ENCODE measurements around the gene GLMP. TPM values are rescaled to one million over a fixed set of nuclear protein-coding genes. Genes with fewer than 3 reads are reported as not detected.

GLMP gene
- total and polyA plus RNA-seq, 2 of the 13 experiments (the other 11 are each of a cell fraction or from before 2014, with no cell fraction given), result 44.6 to 75.8 TPM

DNA sequence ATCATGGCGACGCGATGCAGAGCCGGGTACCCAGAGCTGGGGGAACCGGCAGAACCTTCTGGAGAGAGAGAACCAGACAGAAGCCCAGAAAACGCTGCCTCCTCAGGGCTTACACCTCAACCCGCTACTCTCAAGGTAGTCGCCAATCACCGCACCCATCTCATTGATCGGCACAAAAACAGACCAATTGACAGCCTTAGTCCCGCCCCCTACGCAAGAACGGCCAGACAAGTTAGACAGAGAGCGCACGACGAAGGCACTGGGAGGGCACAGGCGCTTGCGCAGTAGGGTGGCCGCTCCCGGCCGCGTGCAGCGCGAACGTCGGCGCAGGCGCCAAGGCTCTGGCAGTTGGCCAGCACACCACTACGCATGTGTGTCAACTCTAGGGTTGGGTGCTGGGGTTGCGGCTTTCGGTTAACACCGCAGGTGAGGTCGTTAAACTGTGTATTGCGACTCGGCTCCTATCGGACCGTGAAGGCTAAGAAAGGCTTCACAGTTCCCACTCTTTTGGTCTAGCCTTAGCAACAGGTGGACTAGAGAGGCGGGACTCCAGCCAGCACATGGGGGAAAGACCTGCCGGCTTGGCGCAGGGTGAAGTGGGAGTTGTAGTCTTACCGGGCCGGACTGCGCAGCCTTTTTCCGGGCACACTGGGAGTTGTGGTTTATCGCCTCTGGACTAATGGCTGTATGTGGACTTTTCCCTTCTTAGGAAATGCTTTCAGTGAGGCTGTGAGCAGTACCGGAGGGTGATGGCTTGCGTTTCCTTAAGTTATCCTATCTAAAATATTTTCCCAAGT, 42.9 kb upstream of the GLMP start, which contains the start of the genes CCT3 and TSACC (continued):
- TF ChIP-seq, protein P1, sequence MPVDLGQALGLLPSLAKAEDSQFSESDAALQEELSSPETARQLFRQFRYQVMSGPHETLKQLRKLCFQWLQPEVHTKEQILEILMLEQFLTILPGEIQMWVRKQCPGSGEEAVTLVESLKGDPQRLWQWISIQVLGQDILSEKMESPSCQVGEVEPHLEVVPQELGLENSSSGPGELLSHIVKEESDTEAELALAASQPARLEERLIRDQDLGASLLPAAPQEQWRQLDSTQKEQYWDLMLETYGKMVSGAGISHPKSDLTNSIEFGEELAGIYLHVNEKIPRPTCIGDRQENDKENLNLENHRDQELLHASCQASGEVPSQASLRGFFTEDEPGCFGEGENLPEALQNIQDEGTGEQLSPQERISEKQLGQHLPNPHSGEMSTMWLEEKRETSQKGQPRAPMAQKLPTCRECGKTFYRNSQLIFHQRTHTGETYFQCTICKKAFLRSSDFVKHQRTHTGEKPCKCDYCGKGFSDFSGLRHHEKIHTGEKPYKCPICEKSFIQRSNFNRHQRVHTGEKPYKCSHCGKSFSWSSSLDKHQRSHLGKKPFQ (CRISPR knock-in tag; IDR thresholded peaks at IDR 0.05; ENCODE audit: insufficient replicate concordance), result no peak
- TF ChIP-seq, protein P2, sequence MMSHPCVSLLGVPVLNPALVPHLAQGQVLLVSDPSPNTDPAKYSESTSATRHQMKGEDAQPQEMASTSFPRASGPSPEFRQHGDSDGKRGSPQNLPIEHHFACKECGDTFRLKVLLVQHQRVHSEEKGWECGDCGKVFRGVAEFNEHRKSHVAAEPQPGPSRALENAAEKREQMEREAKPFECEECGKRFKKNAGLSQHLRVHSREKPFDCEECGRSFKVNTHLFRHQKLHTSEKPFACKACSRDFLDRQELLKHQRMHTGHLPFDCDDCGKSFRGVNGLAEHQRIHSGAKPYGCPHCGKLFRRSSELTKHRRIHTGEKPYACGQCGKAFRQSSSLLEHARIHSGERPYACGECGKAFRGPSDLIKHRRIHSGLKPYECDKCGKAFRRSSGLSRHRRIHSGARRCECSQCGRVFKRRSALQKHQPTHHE (CRISPR knock-in tag; IDR thresholded peaks at IDR 0.05; ENCODE audit: borderline replicate concordance), result peak; percentile 79; the same call in 1 of the 2 replicates
- TF ChIP-seq ZNF280B (CRISPR knock-in tag; IDR thresholded peaks at IDR 0.05; ENCODE audit: borderline replicate concordance) (no peak), TAF15 (IDR thresholded peaks at IDR 0.05; ENCODE audit: low read depth, low read length, poor library complexity, severe bottlenecking) (no peak), ZNF225 (CRISPR knock-in tag; IDR thresholded peaks at IDR 0.05) (no peak), ZNF274 (CRISPR knock-in tag; IDR thresholded peaks at IDR 0.05) (0 out of 2 replicates have a peak, but pooled peaks have one; percentile 21), GZF1 (CRISPR knock-in tag; IDR thresholded peaks at IDR 0.05) (peak; percentile 15; the same call in 1 of the 2 replicates), HOMEZ (CRISPR knock-in tag; IDR thresholded peaks at IDR 0.05; ENCODE audit: low read depth) (no peak)
- TF ChIP-seq, protein P3, sequence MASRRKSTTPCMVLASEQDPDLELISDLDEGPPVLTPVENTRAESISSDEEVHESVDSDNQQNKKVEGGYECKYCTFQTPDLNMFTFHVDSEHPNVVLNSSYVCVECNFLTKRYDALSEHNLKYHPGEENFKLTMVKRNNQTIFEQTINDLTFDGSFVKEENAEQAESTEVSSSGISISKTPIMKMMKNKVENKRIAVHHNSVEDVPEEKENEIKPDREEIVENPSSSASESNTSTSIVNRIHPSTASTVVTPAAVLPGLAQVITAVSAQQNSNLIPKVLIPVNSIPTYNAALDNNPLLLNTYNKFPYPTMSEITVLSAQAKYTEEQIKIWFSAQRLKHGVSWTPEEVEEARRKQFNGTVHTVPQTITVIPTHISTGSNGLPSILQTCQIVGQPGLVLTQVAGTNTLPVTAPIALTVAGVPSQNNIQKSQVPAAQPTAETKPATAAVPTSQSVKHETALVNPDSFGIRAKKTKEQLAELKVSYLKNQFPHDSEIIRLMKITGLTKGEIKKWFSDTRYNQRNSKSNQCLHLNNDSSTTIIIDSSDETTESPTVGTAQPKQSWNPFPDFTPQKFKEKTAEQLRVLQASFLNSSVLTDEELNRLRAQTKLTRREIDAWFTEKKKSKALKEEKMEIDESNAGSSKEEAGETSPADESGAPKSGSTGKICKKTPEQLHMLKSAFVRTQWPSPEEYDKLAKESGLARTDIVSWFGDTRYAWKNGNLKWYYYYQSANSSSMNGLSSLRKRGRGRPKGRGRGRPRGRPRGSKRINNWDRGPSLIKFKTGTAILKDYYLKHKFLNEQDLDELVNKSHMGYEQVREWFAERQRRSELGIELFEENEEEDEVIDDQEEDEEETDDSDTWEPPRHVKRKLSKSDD (CRISPR knock-in tag; IDR thresholded peaks at IDR 0.05; ENCODE audit: low read depth), result no peak; the same call in 1 of the 2 replicates
- TF ChIP-seq, protein P4, sequence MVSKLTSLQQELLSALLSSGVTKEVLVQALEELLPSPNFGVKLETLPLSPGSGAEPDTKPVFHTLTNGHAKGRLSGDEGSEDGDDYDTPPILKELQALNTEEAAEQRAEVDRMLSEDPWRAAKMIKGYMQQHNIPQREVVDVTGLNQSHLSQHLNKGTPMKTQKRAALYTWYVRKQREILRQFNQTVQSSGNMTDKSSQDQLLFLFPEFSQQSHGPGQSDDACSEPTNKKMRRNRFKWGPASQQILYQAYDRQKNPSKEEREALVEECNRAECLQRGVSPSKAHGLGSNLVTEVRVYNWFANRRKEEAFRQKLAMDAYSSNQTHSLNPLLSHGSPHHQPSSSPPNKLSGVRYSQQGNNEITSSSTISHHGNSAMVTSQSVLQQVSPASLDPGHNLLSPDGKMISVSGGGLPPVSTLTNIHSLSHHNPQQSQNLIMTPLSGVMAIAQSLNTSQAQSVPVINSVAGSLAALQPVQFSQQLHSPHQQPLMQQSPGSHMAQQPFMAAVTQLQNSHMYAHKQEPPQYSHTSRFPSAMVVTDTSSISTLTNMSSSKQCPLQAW (CRISPR knock-in tag; IDR thresholded peaks at IDR 0.05), result peak; percentile 71
